Stimulated activated CD4-positive, alpha-beta T cell treated with anti-CD3 and anti-CD28 coated beads, Interleukin-4, amount 100 ng/mL, for 4 hours (primary cell): ENCODE results near the gene VPS37C.

Experiments used
- DNase-seq, 2 experiments: peaks; one replicate each; pipeline ENCODE4 v3.0.0-alpha.2; 2020

VPS37C gene

GRCh38 chr11:61152816-61153592 lies 8.2 kb downstream of the VPS37C start:
- no peak for DNase-seq

GRCh38 chr11:61151545-61152252 lies 9.5 kb downstream of the VPS37C start:
- no peak for DNase-seq

- DNase-seq, result no peak
These were observed 10.3 kb downstream of the VPS37C start for GRCh38 chr11:61150706-61151544.

- DNase-seq, result no peak
These were observed 11.3 kb downstream of the VPS37C start for GRCh38 chr11:61149624-61150615.

GRCh38 chr11:61147791-61148620 lies 13.2 kb downstream of the VPS37C start:
- no peak for DNase-seq

- no peak for DNase-seq
These were observed 14.0 kb downstream of the VPS37C start for GRCh38 chr11:61147271-61147670.

- DNase-seq, result no peak
These were observed 14.8 kb downstream of the VPS37C start for GRCh38 chr11:61146416-61146815.

- no peak for DNase-seq
These were observed 15.8 kb downstream of the VPS37C start for GRCh38 chr11:61145228-61146005.

GRCh38 chr11:61144511-61145179 lies 16.6 kb downstream of the VPS37C start:
- DNase-seq, result no peak

GRCh38 chr11:61142424-61142823 lies 18.8 kb downstream of the VPS37C start:
- no peak for DNase-seq

- no peak for DNase-seq
These were observed 19.6 kb downstream of the VPS37C start for GRCh38 chr11:61141601-61142028.

GRCh38 chr11:61140416-61140815 lies 20.8 kb downstream of the VPS37C start:
- DNase-seq, result no peak

GRCh38 chr11:61139387-61139786 lies 21.8 kb downstream of the VPS37C start:
- no peak for DNase-seq

- no peak for DNase-seq
These were observed 22.3 kb downstream of the VPS37C start for GRCh38 chr11:61138935-61139334.

- no peak for DNase-seq
These were observed 26.4 kb downstream of the VPS37C start for GRCh38 chr11:61134801-61135257.

GRCh38 chr11:61133956-61134662 lies 27.1 kb downstream of the VPS37C start:
- no peak for DNase-seq

GRCh38 chr11:61133145-61133544 lies 28.1 kb downstream of the VPS37C start:
- no peak for DNase-seq

GRCh38 chr11:61132646-61133045 lies 28.6 kb downstream of the VPS37C start:
- no peak for DNase-seq

GRCh38 chr11:61131998-61132555 lies 29.1 kb downstream of the VPS37C start:
- DNase-seq, result no peak
